GM10248 (cell line): Measurements from ENCODE around the gene EREG.
"Not testable (repeated sequence)": the region's sequence is repeated elsewhere in the genome, so short reads cannot be mapped to it uniquely, and the experiment has no call there.

Experiments
- CTCF ChIA-PET: fragments of 300-600 bp; sonication (Branson Sonifier 250); formaldehyde crosslinking; extraction: SDS; loops from one replicate; lab custom pipeline; 2021; ENCODE audit warnings: antibody characterized with exemption; lab: Yijun Ruan, JAX
- POLR2A ChIA-PET: fragments of 350-650 bp; sonication (Branson Sonifier 250); formaldehyde crosslinking; extraction: SDS; loops from one replicate; lab custom pipeline; 2020; ENCODE audit warnings: antibody characterized with exemption; lab: Yijun Ruan, JAX
- DNase-seq: peaks from one replicate; pipeline ENCODE4 v3.0.0; 2012; ENCODE audit errors: extremely low spot score
- CTCF ChIP-seq: IDR thresholded peaks from 2 replicates; pipeline ENCODE4 v1.5.1; 2012; ENCODE audit warnings: mild to moderate bottlenecking, low read depth; ENCODE audit errors: extremely low read depth, missing control alignments, control extremely low read depth

EREG gene

GRCh38 chr4:74335341-74336021 is 29.5 kb upstream of the EREG start:
- no peak for TF ChIP-seq CTCF
- DNase-seq: no peak
- ChIA-PET CTCF (interaction anchor here (2.8 kb wide), 1 partner anchor 15 kb away, joined by 12 read pairs; no protein-coding TSS in a partner anchor), POLR2A (no interaction called here)

GRCh38 chr4:74338792-74339333 is 26.1 kb upstream of the EREG start:
- ChIA-PET POLR2A (no interaction called here), CTCF (interaction anchor here (0.9 kb wide), 1 partner anchor 111 kb away, joined by 3 read pairs; no protein-coding TSS in a partner anchor)
- DNase-seq: no peak
- no peak for TF ChIP-seq CTCF

- ChIA-PET CTCF (no interaction called here), POLR2A (no interaction called here)
- no peak for TF ChIP-seq CTCF
These were observed 25.4 kb upstream of the EREG start for GRCh38 chr4:74339501-74339900.

GRCh38 chr4:74340421-74340820 is 24.5 kb upstream of the EREG start:
- CTCF ChIA-PET, DNase-seq, POLR2A ChIA-PET: not testable (repeated sequence)

More at GRCh38 chr4:74339501-74339900, 25.4 kb upstream of the EREG start:
- no peak for DNase-seq

- ChIA-PET POLR2A (no interaction called here), CTCF (interaction anchor here (1.1 to 1.7 kb wide), 2 partner anchors 11 to 26 kb away, joined by 3 to 5 read pairs; no protein-coding TSS in a partner anchor)
- no peak for DNase-seq
- no peak for TF ChIP-seq CTCF
These were observed 20.9 kb upstream of the EREG start for GRCh38 chr4:74344031-74344430.

- ChIA-PET CTCF (no interaction called here), POLR2A (no interaction called here)
- no peak for DNase-seq
- no peak for TF ChIP-seq CTCF
These were observed 11.1 kb upstream of the EREG start for GRCh38 chr4:74353858-74354257.

GRCh38 chr4:74357965-74358364 is 7.0 kb upstream of the EREG start:
- CTCF ChIA-PET: interaction anchor here (1.0 to 1.3 kb wide), 2 partner anchors 11 to 129 kb away, joined by 3 read pairs; no protein-coding TSS in a partner anchor
- POLR2A ChIA-PET: no interaction called here
- no peak for DNase-seq
- TF ChIP-seq CTCF: no peak
